IMR-90 (cell line): ENCODE results near the gene RBM25. TPM values are rescaled to one million over a fixed set of nuclear protein-coding genes. Genes with fewer than 3 reads are reported as not detected.
"Not testable (repeated sequence)": the region's sequence is repeated elsewhere in the genome, so short reads cannot be mapped to it uniquely, and the experiment has no call there.

ENCODE experiments used
- ATAC-seq: fragments of 200-7000 bp; cut with Tn5 transposase; 2 replicates; pipeline ENCODE4 v1.9.1; 2020; ENCODE audit warnings: low read depth, mild to moderate bottlenecking, moderate library complexity
- BruUV-seq: library from RNA; stranded (reverse); fragments of 400-500 nt; replicated peaks from 2 replicates; lab custom pipeline; 2021; lab: Mats Ljungman, UMichigan
- CTCF ChIA-PET: fragments of 300-600 bp; formaldehyde crosslinking; extraction: SDS; loops from one replicate; lab custom pipeline; 2021; ENCODE audit warnings: antibody characterized with exemption; lab: Yijun Ruan, JAX
- POLR2A ChIA-PET: fragments of 300-600 bp; sonication (Branson Sonifier 250); formaldehyde crosslinking; loops from one replicate; lab custom pipeline; 2022; ENCODE audit warnings: antibody characterized with exemption; ENCODE audit not compliant: unreplicated experiment; lab: Charles Lee
- DNase-seq: peaks from one replicate; pipeline ENCODE4 v3.0.0; 2013
- H2AFZ ChIP-seq: replicated peaks from 2 replicates; pipeline ENCODE3; 2013; ENCODE audit warnings: low read length, mild to moderate bottlenecking; ENCODE audit not compliant: poor library complexity
- H2AK5ac ChIP-seq: 2 replicates; pipeline ENCODE4 v1.6.1; 2013; ENCODE audit warnings: low read depth, low read length, inconsistent platforms
- H2AK9ac ChIP-seq: replicated peaks from 2 replicates; pipeline ENCODE3; 2013; ENCODE audit warnings: mild to moderate bottlenecking, low read depth, low read length, moderate library complexity; ENCODE audit not compliant: poor library complexity
- H2BK120ac ChIP-seq: 2 replicates; pipeline ENCODE4 v1.6.1; 2013; ENCODE audit warnings: low read depth, low read length, inconsistent platforms
- H2BK15ac ChIP-seq: 3 replicates; pipeline ENCODE4 v1.6.1; 2013; ENCODE audit warnings: low read depth, low read length, inconsistent platforms
- H2BK20ac ChIP-seq: 2 replicates; pipeline ENCODE4 v1.6.1; 2013; ENCODE audit warnings: low read depth, mild to moderate bottlenecking, inconsistent platforms, low read length, moderate library complexity
- H2BK5ac ChIP-seq: 2 replicates; pipeline ENCODE4 v1.6.1; 2013; ENCODE audit warnings: mild to moderate bottlenecking, low read depth, low read length, inconsistent platforms; ENCODE audit not compliant: poor library complexity, severe bottlenecking
- H3K14ac ChIP-seq: replicated peaks from 2 replicates; pipeline ENCODE4 v1.6.1; 2013; ENCODE audit warnings: low read depth, low read length, inconsistent platforms
- H3K18ac ChIP-seq: 2 replicates; pipeline ENCODE4 v1.6.1; 2013; ENCODE audit warnings: low read depth, low read length, control low read depth
- H3K23ac ChIP-seq: 2 replicates; pipeline ENCODE4 v1.6.1; 2013; ENCODE audit warnings: low read depth, low read length, inconsistent platforms
- H3K27ac ChIP-seq: 2 replicates; pipeline ENCODE4 v1.5.1; 2013; ENCODE audit warnings: mild to moderate bottlenecking, control low read depth, low read length; ENCODE audit not compliant: insufficient read depth
- H3K27me3 ChIP-seq: 2 replicates; pipeline ENCODE4 v1.6.1; 2013; ENCODE audit warnings: low read length; ENCODE audit not compliant: control insufficient read depth, insufficient read depth
- H3K36me3 ChIP-seq: 2 replicates; pipeline ENCODE4 v1.6.1; 2013; ENCODE audit warnings: low read length, mixed read lengths; ENCODE audit not compliant: control insufficient read depth, insufficient read depth
- H3K4ac ChIP-seq: 2 replicates; pipeline ENCODE4 v1.6.1; 2013; ENCODE audit warnings: low read depth, low read length, inconsistent platforms
- H3K4me1 ChIP-seq: 2 replicates; pipeline ENCODE4 v1.6.1; 2013; ENCODE audit warnings: low read length, mixed read lengths; ENCODE audit not compliant: control insufficient read depth, insufficient read depth
- H3K4me2 ChIP-seq: 2 replicates; pipeline ENCODE4 v1.6.1; 2013; ENCODE audit warnings: low read depth, mild to moderate bottlenecking, control low read depth, low read length, moderate library complexity
- H3K4me3 ChIP-seq: 2 replicates; pipeline ENCODE4 v1.5.1; 2013; ENCODE audit warnings: low read depth, mild to moderate bottlenecking, control low read depth, low read length, moderate library complexity; ENCODE audit not compliant: insufficient read depth
- H3K56ac ChIP-seq: 2 replicates; pipeline ENCODE4 v1.6.1; 2013; ENCODE audit warnings: low read length, inconsistent platforms; ENCODE audit not compliant: insufficient read depth; ENCODE audit errors: extremely low read depth
- H3K79me1 ChIP-seq, 2 experiments: 2 replicates each; pipeline ENCODE4 v1.6.1; 2013; ENCODE audit warnings: low read length in 2 of 2, inconsistent platforms in 1 of 2, low read depth in 1 of 2
- H3K9ac ChIP-seq: 2 replicates; pipeline ENCODE4 v1.6.1; 2013; ENCODE audit warnings: low read depth, low read length, control low read depth
- H3K9me1 ChIP-seq: 2 replicates; pipeline ENCODE4 v1.6.1; 2013; ENCODE audit warnings: low read length, inconsistent platforms; ENCODE audit not compliant: insufficient read depth
- H3K9me3 ChIP-seq: 2 replicates; pipeline ENCODE4 v1.6.1; 2013; ENCODE audit warnings: low read length; ENCODE audit not compliant: control insufficient read depth, insufficient read depth
- H4K20me1 ChIP-seq: 2 replicates; pipeline ENCODE4 v1.6.1; 2013; ENCODE audit warnings: low read length, inconsistent platforms; ENCODE audit not compliant: insufficient read depth
- H4K5ac ChIP-seq: 2 replicates; pipeline ENCODE4 v1.6.1; 2013; ENCODE audit warnings: mild to moderate bottlenecking, low read depth, low read length, control low read depth
- H4K8ac ChIP-seq, 2 experiments: 2 replicates each; pipeline ENCODE4 v1.6.1; 2013; ENCODE audit warnings: low read depth in 2 of 2, low read length in 2 of 2, control low read depth in 1 of 2, inconsistent platforms in 1 of 2
- H4K91ac ChIP-seq: 2 replicates; pipeline ENCODE4 v1.6.1; 2013; ENCODE audit warnings: low read depth, low read length, inconsistent platforms; ENCODE audit not compliant: insufficient read depth
- WGBS, 2 experiments: methylation state at CpG; one replicate each; pipeline versions ENCODE4 v1.1.5 to v1.1.7; 2013; ENCODE audit warnings: missing lambda C conversion rate in 2 of 2; ENCODE audit not compliant: insufficient read length in 1 of 2; ENCODE audit errors: extremely low coverage in 2 of 2; 5-methylcytosine and 5-hydroxymethylcytosine counted together
- dilution Hi-C: fragments of 300-500 bp; cut with HindIII; formaldehyde crosslinking; loops from one replicate; pipeline ENCODE4 v1.14.3; 2018; ENCODE audit warnings: low sequenced_read_pairs; ENCODE audit not compliant: unreplicated experiment
- in situ Hi-C: fragments of 300-500 bp; cut with MboI; formaldehyde crosslinking; loops from 3 replicates; pipeline ENCODE4 v1.14.3; 2019; ENCODE audit warnings: low sequenced_read_pairs, inconsistent platforms, mixed read lengths
- intact Hi-C: fragments of 100-400 bp; cut with micrococcal nuclease; formaldehyde crosslinking; loops from 2 replicates; pipeline ENCODE4 v1.10.0; 2022
- polyA plus RNA-seq, 3 experiments: library from polyadenylated mRNA; depleted of rRNA; stranded (reverse); fragments of >200 nt; gene quantifications; 2 replicates each; pipeline ENCODE4 v1.2.3, GENCODE V29; 2012; ENCODE audit warnings: low replicate concordance in 1 of 3
- total RNA-seq: library from RNA; depleted of rRNA; stranded (reverse); fragments of >200 nt; gene quantifications from 2 replicates; pipeline ENCODE4 v1.2.3, GENCODE V29; 2012

The RBM25 gene
- total and polyA plus RNA-seq, 2 of the 4 experiments (the other 2 are of a cell fraction): 32.3 to 32.9 TPM

GRCh38 chr14:73016011-73016410 is 42.3 kb upstream of the RBM25 start:
- CTCF ChIA-PET, H3K4me2 ChIP-seq, H3K9me3 ChIP-seq, H2AK9ac ChIP-seq, H4K5ac ChIP-seq, H3K27me3 ChIP-seq, BruUV-seq, ATAC-seq, H3K23ac ChIP-seq, H2BK120ac ChIP-seq, H2BK20ac ChIP-seq, intact Hi-C loops, in situ Hi-C loops, H3K27ac ChIP-seq, H3K4me3 ChIP-seq, dilution Hi-C loops, H3K56ac ChIP-seq, H3K9ac ChIP-seq, H3K4me1 ChIP-seq, H2BK15ac ChIP-seq, H3K14ac ChIP-seq, H4K91ac ChIP-seq, H3K9me1 ChIP-seq, H2AK5ac ChIP-seq, H2AFZ ChIP-seq, POLR2A ChIA-PET, H4K8ac ChIP-seq, H3K4ac ChIP-seq, DNase-seq, H3K18ac ChIP-seq, H2BK5ac ChIP-seq: not testable (repeated sequence)
- H4K20me1 ChIP-seq: peaks cover 19% of the 10 kb centered on the region; the same call in 1 of the 2 replicates
- WGBS, 2 experiments: 100% methylated on average over 4 of the region's 10 CpGs; no CpG with 5 or more reads in 1 of the 2 experiments
- peaks cover 35% of the 10 kb centered on the region for H3K36me3 ChIP-seq
- peaks cover 14 to 78% of the 10 kb centered on the region in 2 experiments for H3K79me1 ChIP-seq
